Epithelial cell of proximal tubule (primary cell): ENCODE data around the gene WDR33. TPM values are rescaled to one million over a fixed set of nuclear protein-coding genes. Genes with fewer than 3 reads are reported as not detected.

Experiments used
- DNase-seq: peaks from one replicate; pipeline ENCODE4 v3.0.0-alpha.2; 2011; ENCODE audit warnings: low read depth
- H3K4me3 ChIP-seq: 2 replicates; pipeline ENCODE4 v1.5.1; 2011; ENCODE audit warnings: low read depth, mild to moderate bottlenecking, low read length
- total RNA-seq: library from RNA; depleted of rRNA; stranded (reverse); fragments of >200 nt; gene quantifications from 2 replicates; pipeline ENCODE4 v1.2.3, GENCODE V29; 2015
- TF ChIP-seq, protein P1 (sequence below): conservative IDR thresholded peaks from 2 replicates; pipeline ENCODE4 v1.5.1; 2012; ENCODE audit warnings: low read depth, mild to moderate bottlenecking, low read length

Gene WDR33
- total RNA-seq, 1 donor from 2014 or later = 12.3 TPM

- no peak overlapping the region for H3K4me3 ChIP-seq
- TF ChIP-seq, protein P1, sequence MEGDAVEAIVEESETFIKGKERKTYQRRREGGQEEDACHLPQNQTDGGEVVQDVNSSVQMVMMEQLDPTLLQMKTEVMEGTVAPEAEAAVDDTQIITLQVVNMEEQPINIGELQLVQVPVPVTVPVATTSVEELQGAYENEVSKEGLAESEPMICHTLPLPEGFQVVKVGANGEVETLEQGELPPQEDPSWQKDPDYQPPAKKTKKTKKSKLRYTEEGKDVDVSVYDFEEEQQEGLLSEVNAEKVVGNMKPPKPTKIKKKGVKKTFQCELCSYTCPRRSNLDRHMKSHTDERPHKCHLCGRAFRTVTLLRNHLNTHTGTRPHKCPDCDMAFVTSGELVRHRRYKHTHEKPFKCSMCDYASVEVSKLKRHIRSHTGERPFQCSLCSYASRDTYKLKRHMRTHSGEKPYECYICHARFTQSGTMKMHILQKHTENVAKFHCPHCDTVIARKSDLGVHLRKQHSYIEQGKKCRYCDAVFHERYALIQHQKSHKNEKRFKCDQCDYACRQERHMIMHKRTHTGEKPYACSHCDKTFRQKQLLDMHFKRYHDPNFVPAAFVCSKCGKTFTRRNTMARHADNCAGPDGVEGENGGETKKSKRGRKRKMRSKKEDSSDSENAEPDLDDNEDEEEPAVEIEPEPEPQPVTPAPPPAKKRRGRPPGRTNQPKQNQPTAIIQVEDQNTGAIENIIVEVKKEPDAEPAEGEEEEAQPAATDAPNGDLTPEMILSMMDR = no peak
- DNase-seq = no peak
These were observed 147.4 kb downstream of the WDR33 start for GRCh38 chr2:127663566-127664064.

- TF ChIP-seq, protein P1 = no peak
- H3K4me3 ChIP-seq = no peak overlapping the region
- DNase-seq = no peak
These were observed 147.9 kb downstream of the WDR33 start for GRCh38 chr2:127662937-127663565.

- no peak for DNase-seq
- TF ChIP-seq, protein P1 = no peak
These were observed 148.9 kb downstream of the WDR33 start for GRCh38 chr2:127661949-127662510.

GRCh38 chr2:127661072-127661649, 149.8 kb downstream of the WDR33 start:
- TF ChIP-seq, protein P1 = no peak
- no peak overlapping the region for H3K4me3 ChIP-seq
- DNase-seq = no peak

More at GRCh38 chr2:127661949-127662510, 148.9 kb downstream of the WDR33 start:
- H3K4me3 ChIP-seq = no peak overlapping the region

DNA sequence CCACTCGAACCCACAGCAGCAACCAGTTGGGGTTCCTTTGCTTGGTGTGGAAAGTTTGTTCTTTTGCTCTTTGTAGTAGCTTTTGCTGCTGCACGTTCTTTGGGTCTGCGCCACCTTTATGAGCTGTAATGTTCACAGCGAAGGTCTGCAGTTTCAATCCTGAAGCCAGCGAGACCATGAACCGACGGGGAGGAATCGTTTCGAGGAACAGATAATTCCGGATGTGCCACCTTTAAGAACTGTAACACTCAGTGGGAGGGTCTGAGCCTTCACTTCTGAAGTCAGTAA, 150.7 kb downstream of the WDR33 start:
- no peak overlapping the region for H3K4me3 ChIP-seq
- no peak for DNase-seq
- TF ChIP-seq, protein P1 = no peak

DNA sequence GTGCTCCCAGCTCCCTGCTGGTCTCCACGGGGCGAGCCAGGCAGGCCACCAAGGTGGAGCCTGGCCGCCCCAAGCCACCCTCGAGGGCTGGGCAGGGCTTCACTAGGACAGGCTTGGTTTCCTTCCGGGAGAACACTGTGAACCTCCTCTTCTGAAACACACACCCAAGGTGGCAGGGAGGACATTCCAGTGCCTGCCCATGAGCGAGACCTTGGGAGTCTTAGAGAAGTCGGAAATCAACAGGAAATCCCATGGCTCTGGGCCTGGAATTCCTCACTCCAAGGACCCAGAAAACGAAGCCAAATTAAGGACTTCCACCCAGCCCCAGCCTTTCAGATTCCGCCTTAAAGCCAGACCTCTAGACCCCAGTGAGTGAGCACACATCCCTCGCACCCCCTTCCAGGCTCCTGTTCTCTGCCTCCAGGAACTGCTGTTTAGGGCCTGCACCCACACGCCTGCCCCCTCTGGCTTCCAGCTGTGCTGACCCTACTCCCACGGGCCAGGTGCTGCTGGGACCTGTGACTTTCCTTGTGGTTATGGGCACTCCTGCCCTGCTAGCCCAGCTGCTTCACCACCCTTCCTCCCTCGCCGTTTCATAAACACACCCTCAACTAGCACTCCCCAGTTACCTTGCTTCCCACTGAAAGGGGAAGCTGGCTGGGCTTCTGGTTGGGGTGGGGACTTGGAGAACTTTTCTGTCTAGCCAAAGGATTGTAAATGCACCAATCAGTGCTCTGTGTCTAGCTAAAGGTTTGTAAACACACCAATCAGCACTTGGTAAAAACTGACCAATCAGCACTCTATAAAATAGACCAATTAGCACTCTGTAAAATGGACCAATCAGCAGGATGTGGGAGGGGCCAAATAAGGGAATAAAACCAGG, 151.3 kb downstream of the WDR33 start:
- DNase-seq = no peak
- TF ChIP-seq, protein P1 = no peak
- H3K4me3 ChIP-seq = no peak overlapping the region
